Measurements from ENCODE around the gene ASPN. TPM values are rescaled to one million over a fixed set of nuclear protein-coding genes. Genes with fewer than 3 reads are reported as not detected.

Gene ASPN
- total and polyA plus RNA-seq, 2 of the 13 experiments (the other 11 are each of a cell fraction or from before 2014, with no cell fraction given) = not detected

GRCh38 chr9:92480291-92480771, 2.0 kb downstream of the ASPN start (continued):
- TF ChIP-seq ZNF234 (CRISPR knock-in tag; conservative IDR thresholded peaks at IDR 0.05) = no peak
- no peak for TF ChIP-seq SIX4 (CRISPR knock-in tag; IDR thresholded peaks at IDR 0.05)

GRCh38 chr9:92479346-92479745, 3.0 kb downstream of the ASPN start:
- DNase-seq (ENCODE audit: low spot score) = no peak
- in situ Hi-C loops (cut with HindIII; ENCODE audit: extremely low pct_ligation_motif_present, low pct_unique_long_range_greater_than_20kb) = no loop called here
- no peaks in the 10 kb centered on the region for H3K9me3 ChIP-seq (ENCODE audit: low read length)
- CTCF ChIA-PET (ENCODE audit: low intra/inter-chr PET ratio, low total read pairs) = no interaction called here
- no peaks in the 10 kb centered on the region for H3K79me2 ChIP-seq (ENCODE audit: insufficient read depth, low read length)
- TF ChIP-seq ZNF598 (CRISPR knock-in tag; IDR thresholded peaks at IDR 0.05; ENCODE audit: borderline replicate concordance) = no peak
- H3K27me3 ChIP-seq (ENCODE audit: control insufficient read depth in 1 of 2, insufficient read depth in 2 of 2, low read length in 2 of 2) = no peaks in the 10 kb centered on the region
- no peak overlapping the region for H3K4me3 ChIP-seq (replicated peaks in 1 of 3; ENCODE audit: insufficient read depth in 1 of 3, low read depth in 2 of 3, low read length in 3 of 3)
- no peak for FAIRE-seq
- no peak overlapping the region for H3K27ac ChIP-seq (ENCODE audit: extremely low read length, insufficient read depth, low read length)
- POLR2A ChIA-PET = no interaction called here
- H3K4me2 ChIP-seq (ENCODE audit: low read depth, low read length) = no peak overlapping the region
- H3K4me1 ChIP-seq (ENCODE audit: insufficient read depth, low read length) = peaks cover 13% of the 10 kb centered on the region
- intact Hi-C loops (cut with micrococcal nuclease; ENCODE audit: unreplicated experiment) = no loop called here
- no peak overlapping the region for H2AFZ ChIP-seq (ENCODE audit: low read length)
- BruUV-seq (replicated peaks) = no TSS peak
- no peak for ATAC-seq
- no peaks in the 10 kb centered on the region for H4K20me1 ChIP-seq (ENCODE audit: insufficient read depth, low read length)
- H3K9ac ChIP-seq (ENCODE audit: insufficient read depth, low read depth, low read length) = no peak overlapping the region
- no peaks in the 10 kb centered on the region for H3K36me3 ChIP-seq (replicated peaks in 1 of 2; ENCODE audit: control insufficient read depth in 1 of 2, insufficient read depth in 2 of 2, low read length in 2 of 2)

- 89% methylated on average over 7 of the region's 7 CpGs for WGBS (ENCODE audit: low lambda C conversion rate)
- ChIA-PET CTCF (ENCODE audit: low intra/inter-chr PET ratio, low total read pairs) (no interaction called here), POLR2A (no interaction called here)
- no peaks in the 10 kb centered on the region for H4K20me1 ChIP-seq (ENCODE audit: insufficient read depth, low read length)
- ATAC-seq (no peak), FAIRE-seq (no peak), DNase-seq (ENCODE audit: low spot score) (no peak)
- no peak overlapping the region for H3K4me3 ChIP-seq (replicated peaks in 1 of 3; ENCODE audit: insufficient read depth in 1 of 3, low read depth in 2 of 3, low read length in 3 of 3)
- in situ Hi-C loops (cut with HindIII; ENCODE audit: extremely low pct_ligation_motif_present, low pct_unique_long_range_greater_than_20kb) (no loop called here), intact Hi-C loops (cut with micrococcal nuclease; ENCODE audit: unreplicated experiment) (no loop called here)
- H3K9ac ChIP-seq (ENCODE audit: insufficient read depth, low read depth, low read length) = no peak overlapping the region
- H3K4me1 ChIP-seq (ENCODE audit: insufficient read depth, low read length) = peaks cover 13% of the 10 kb centered on the region
- H3K36me3 ChIP-seq (replicated peaks in 1 of 2; ENCODE audit: control insufficient read depth in 1 of 2, insufficient read depth in 2 of 2, low read length in 2 of 2) = no peaks in the 10 kb centered on the region
- no peaks in the 10 kb centered on the region for H3K27me3 ChIP-seq (ENCODE audit: control insufficient read depth in 1 of 2, insufficient read depth in 2 of 2, low read length in 2 of 2)
- H3K79me2 ChIP-seq (ENCODE audit: insufficient read depth, low read length) = no peaks in the 10 kb centered on the region
- no peak overlapping the region for H3K4me2 ChIP-seq (ENCODE audit: low read depth, low read length)
- TF ChIP-seq ARID4A (CRISPR knock-in tag; IDR thresholded peaks at IDR 0.05; ENCODE audit: borderline replicate concordance) = no peak
- no peak for TF ChIP-seq WIZ (CRISPR knock-in tag; IDR thresholded peaks at IDR 0.05)
- TF ChIP-seq ATRX (CRISPR knock-in tag; IDR thresholded peaks at IDR 0.05; ENCODE audit: borderline replicate concordance) = no peak
- TF ChIP-seq NRL (CRISPR knock-in tag; IDR thresholded peaks at IDR 0.05; ENCODE audit: borderline replicate concordance) = no peak
- TF ChIP-seq SIX4 (CRISPR knock-in tag; IDR thresholded peaks at IDR 0.05) = no peak
- TF ChIP-seq RFX5 (IDR thresholded peaks at IDR 0.05; ENCODE audit: low read depth, low read length) = no peak
- no peak for TF ChIP-seq THAP9 (CRISPR knock-in tag; IDR thresholded peaks at IDR 0.05; ENCODE audit: borderline replicate concordance)
- TF ChIP-seq ZMYM2 (CRISPR knock-in tag; IDR thresholded peaks at IDR 0.05) = no peak
- H2AFZ ChIP-seq (ENCODE audit: low read length) = no peak overlapping the region
- no peaks in the 10 kb centered on the region for H3K9me3 ChIP-seq (ENCODE audit: low read length)
- no TSS peak for BruUV-seq (replicated peaks)
- H3K27ac ChIP-seq (ENCODE audit: extremely low read length, insufficient read depth, low read length) = no peak overlapping the region
Measured at GRCh38 chr9:92478783-92479182, 3.5 kb downstream of the ASPN start.

Measured in HepG2 (cell line).